ENCODE results near the gene IFNW1. TPM values are rescaled to one million over a fixed set of nuclear protein-coding genes. Genes with fewer than 3 reads are reported as not detected.
A peak's percentile ranks its signal among the peaks of the same experiment; 100 is the strongest.

IFNW1 gene
- total and polyA plus RNA-seq, 2 of the 13 experiments (the other 11 are each of a cell fraction or from before 2014, with no cell fraction given), result not detected

DNA sequence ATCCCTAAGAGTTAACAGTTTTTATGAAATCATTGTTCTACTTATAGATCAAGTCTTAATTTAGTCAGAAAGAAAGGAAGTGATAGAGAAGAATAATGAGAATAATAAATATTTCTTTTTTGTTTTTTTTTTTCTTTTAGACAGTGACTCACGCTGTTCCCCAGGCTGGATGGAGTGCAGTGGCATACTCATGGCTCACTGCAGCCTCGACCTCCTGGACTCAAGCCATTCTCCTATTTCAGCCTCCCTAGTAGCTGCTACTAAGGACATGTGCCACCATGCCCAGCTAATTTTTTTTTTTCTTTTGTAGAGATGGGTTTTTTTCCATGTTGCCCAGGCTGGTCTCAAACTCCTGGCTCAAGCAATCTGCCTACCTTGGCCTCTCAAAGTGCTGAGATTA lies 13.9 kb upstream of the IFNW1 start (continued):
- TF ChIP-seq, protein P1, sequence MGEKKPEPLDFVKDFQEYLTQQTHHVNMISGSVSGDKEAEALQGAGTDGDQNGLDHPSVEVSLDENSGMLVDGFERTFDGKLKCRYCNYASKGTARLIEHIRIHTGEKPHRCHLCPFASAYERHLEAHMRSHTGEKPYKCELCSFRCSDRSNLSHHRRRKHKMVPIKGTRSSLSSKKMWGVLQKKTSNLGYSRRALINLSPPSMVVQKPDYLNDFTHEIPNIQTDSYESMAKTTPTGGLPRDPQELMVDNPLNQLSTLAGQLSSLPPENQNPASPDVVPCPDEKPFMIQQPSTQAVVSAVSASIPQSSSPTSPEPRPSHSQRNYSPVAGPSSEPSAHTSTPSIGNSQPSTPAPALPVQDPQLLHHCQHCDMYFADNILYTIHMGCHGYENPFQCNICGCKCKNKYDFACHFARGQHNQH (CRISPR knock-in tag; IDR thresholded peaks at IDR 0.05), result no peak

DNA sequence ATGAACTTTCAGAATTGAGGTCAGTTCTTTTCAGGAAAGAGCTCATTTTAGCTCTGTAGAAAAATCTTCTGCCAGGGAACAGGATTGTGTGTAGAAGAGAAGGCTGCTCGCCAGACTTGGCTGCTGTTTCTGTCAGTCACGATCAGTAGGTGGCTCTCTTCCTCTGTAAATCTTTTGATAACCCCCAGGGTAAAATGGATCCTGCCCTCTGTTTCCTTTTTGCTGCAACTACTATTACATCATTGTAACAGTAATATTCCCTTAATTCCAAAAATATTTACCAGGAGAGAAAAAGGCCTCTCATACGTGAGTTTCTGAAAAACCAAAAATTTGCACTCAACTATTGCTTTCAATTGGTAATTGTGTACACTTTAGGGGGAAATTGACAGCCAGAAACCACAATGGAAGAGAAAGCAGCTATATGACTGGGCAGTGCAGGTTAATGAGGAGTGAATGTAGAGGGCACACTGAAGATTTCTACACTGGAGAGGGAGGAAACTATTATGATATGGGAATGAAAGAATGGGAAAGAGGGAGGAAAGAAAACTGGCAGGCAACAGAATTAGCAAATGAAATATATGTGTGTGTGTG lies 12.5 kb upstream of the IFNW1 start:
- intact Hi-C loops (cut with micrococcal nuclease; ENCODE audit: unreplicated experiment), result no loop called here
- no peak overlapping the region for H2AFZ ChIP-seq (ENCODE audit: low read length)
- H3K9ac ChIP-seq (ENCODE audit: insufficient read depth, low read depth, low read length), result no peak overlapping the region
- ChIA-PET CTCF (ENCODE audit: low intra/inter-chr PET ratio, low total read pairs) (no interaction called here), POLR2A (no interaction called here)
- H3K9me3 ChIP-seq (ENCODE audit: low read length), result no peaks in the 10 kb centered on the region; the same call in 1 of the 2 replicates
- no peaks in the 10 kb centered on the region for H3K36me3 ChIP-seq (replicated peaks in 1 of 2; ENCODE audit: control insufficient read depth in 1 of 2, insufficient read depth in 2 of 2, low read length in 2 of 2)
- DNase-seq (ENCODE audit: low spot score) (no peak), ATAC-seq (peak; percentile 74), FAIRE-seq (peak; percentile 42)
- no peaks in the 10 kb centered on the region for H3K4me1 ChIP-seq (ENCODE audit: insufficient read depth, low read length)
- WGBS (ENCODE audit: low lambda C conversion rate), result 3% methylated on average over 3 of the region's 3 CpGs
- H3K79me2 ChIP-seq (ENCODE audit: insufficient read depth, low read length), result no peaks in the 10 kb centered on the region
- H4K20me1 ChIP-seq (ENCODE audit: insufficient read depth, low read length), result no peaks in the 10 kb centered on the region
- TF ChIP-seq, protein P2, sequence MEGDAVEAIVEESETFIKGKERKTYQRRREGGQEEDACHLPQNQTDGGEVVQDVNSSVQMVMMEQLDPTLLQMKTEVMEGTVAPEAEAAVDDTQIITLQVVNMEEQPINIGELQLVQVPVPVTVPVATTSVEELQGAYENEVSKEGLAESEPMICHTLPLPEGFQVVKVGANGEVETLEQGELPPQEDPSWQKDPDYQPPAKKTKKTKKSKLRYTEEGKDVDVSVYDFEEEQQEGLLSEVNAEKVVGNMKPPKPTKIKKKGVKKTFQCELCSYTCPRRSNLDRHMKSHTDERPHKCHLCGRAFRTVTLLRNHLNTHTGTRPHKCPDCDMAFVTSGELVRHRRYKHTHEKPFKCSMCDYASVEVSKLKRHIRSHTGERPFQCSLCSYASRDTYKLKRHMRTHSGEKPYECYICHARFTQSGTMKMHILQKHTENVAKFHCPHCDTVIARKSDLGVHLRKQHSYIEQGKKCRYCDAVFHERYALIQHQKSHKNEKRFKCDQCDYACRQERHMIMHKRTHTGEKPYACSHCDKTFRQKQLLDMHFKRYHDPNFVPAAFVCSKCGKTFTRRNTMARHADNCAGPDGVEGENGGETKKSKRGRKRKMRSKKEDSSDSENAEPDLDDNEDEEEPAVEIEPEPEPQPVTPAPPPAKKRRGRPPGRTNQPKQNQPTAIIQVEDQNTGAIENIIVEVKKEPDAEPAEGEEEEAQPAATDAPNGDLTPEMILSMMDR (CRISPR knock-in tag; IDR thresholded peaks at IDR 0.05), result peak; percentile 19; the same call in 1 of the 2 replicates
- no peak for TF ChIP-seq DMAP1 (CRISPR knock-in tag; IDR thresholded peaks at IDR 0.05)
- H3K27ac ChIP-seq (ENCODE audit: extremely low read length, insufficient read depth, low read length), result no peak overlapping the region
- H3K27me3 ChIP-seq (ENCODE audit: control insufficient read depth in 1 of 2, insufficient read depth in 2 of 2, low read length in 2 of 2), result no peaks in the 10 kb centered on the region
- no peak overlapping the region for H3K4me2 ChIP-seq (ENCODE audit: low read depth, low read length)
- in situ Hi-C loops (cut with HindIII; ENCODE audit: extremely low pct_ligation_motif_present, low pct_unique_long_range_greater_than_20kb), result no loop called here
- no TSS peak for BruUV-seq (replicated peaks)
- H3K4me3 ChIP-seq (replicated peaks in 1 of 3; ENCODE audit: insufficient read depth in 1 of 3, low read depth in 2 of 3, low read length in 3 of 3), result no peak overlapping the region

All from HepG2 (cell line).